SJSA1 (cell line): ENCODE data around the gene TPBGL. TPM values are rescaled to one million over a fixed set of nuclear protein-coding genes. Genes with fewer than 3 reads are reported as not detected.

Experiments
- DNase-seq, 2 experiments: peaks; one replicate each; pipeline ENCODE4 v3.0.0-alpha.2; 2015 to 2020; ENCODE audit warnings: low spot score in 2 of 2, low read depth in 1 of 2
- H3K27ac ChIP-seq: fragments of 250-450 bp; sonication (Bioruptor Pico); 2 replicates; pipeline ENCODE4 v1.5.1; 2020; ENCODE audit warnings: mild to moderate bottlenecking, moderate library complexity
- H3K27me3 ChIP-seq: fragments of 250-450 bp; sonication (Bioruptor Pico); replicated peaks from 2 replicates; pipeline ENCODE4 v1.5.1; 2020; ENCODE audit warnings: mild to moderate bottlenecking, moderate library complexity
- H3K36me3 ChIP-seq: fragments of 250-450 bp; sonication (Bioruptor Pico); 2 replicates; pipeline ENCODE4 v1.5.1; 2020; ENCODE audit warnings: mild to moderate bottlenecking
- H3K4me1 ChIP-seq: fragments of 250-450 bp; sonication (Bioruptor Pico); replicated peaks from 2 replicates; pipeline ENCODE4 v1.6.1; 2021; ENCODE audit warnings: mild to moderate bottlenecking
- H3K4me3 ChIP-seq: fragments of 250-450 bp; sonication (Bioruptor Pico); 2 replicates; pipeline ENCODE4 v1.5.1; 2020; ENCODE audit warnings: mild to moderate bottlenecking
- H3K9me3 ChIP-seq: fragments of 250-450 bp; sonication (Bioruptor Pico); replicated peaks from 2 replicates; pipeline ENCODE4 v1.5.1; 2020; ENCODE audit warnings: mild to moderate bottlenecking
- total RNA-seq: library from RNA; depleted of rRNA; stranded (reverse); fragments of >200 nt; shearing (Covaris generic); gene quantifications from 2 replicates; pipeline ENCODE4 v1.2.3, GENCODE V29; 2014; rRNA removed

TPBGL gene
- total RNA-seq, 1 experiment from 2014 or later, result not detected

- Histone ChIP-seq H3K36me3 (no peaks in the 10 kb centered on the region), H3K4me3 (no peak overlapping the region), H3K27ac (no peak overlapping the region), H3K27me3 (no peaks in the 10 kb centered on the region), H3K4me1 (no peaks in the 10 kb centered on the region), H3K9me3 (no peaks in the 10 kb centered on the region)
- no peak for DNase-seq
These were observed 52.4 kb downstream of the TPBGL start for GRCh38 chr11:75292943-75293342.

Other genes with a start within 250 kb of the TPBGL start
- not detected in 2 replicates for gene OR2AT4, start 143.9 kb upstream of the TPBGL start, total RNA-seq
- 0.13 and 2.2 TPM in 2 replicates for gene SLCO2B1, start 89.7 kb upstream of the TPBGL start, total RNA-seq
- 3.6 TPM in 1 of 2 replicates, not detected in the other for gene ARRB1, start 110.9 kb downstream of the TPBGL start, total RNA-seq
- 697 and 750 TPM in 2 replicates for gene RPS3, start 158.7 kb downstream of the TPBGL start, total RNA-seq
- 0.41 and 0.58 TPM in 2 replicates for gene KLHL35, start 192.4 kb downstream of the TPBGL start, total RNA-seq